ENCODE data around the gene CCDC127.
"Not testable (repeated sequence)": the region's sequence is repeated elsewhere in the genome, so short reads cannot be mapped to it uniquely, and the experiment has no call there.

Gene CCDC127

DNA sequence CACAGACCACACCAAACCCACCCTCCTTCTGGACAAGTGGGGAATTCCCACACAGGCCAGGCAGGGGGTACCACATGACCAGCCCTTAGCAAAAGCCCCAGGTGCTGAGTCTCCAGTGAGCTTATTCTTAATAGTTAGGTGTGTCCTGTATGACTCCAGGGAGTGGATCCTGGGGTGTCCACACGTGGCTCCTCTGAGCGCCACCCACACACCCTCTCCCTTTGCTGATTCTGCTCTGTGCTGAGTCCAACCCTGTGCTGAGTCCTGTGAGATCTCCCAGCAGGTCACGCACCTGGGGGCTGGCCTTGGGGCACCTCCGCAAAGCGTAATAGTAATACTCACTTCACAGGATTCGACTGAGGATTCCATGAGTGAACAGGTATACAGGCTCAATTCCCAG is 14.0 kb downstream of the CCDC127 start:
- no peak for DNase-seq (ENCODE audit: low read depth, low spot score)

DNA sequence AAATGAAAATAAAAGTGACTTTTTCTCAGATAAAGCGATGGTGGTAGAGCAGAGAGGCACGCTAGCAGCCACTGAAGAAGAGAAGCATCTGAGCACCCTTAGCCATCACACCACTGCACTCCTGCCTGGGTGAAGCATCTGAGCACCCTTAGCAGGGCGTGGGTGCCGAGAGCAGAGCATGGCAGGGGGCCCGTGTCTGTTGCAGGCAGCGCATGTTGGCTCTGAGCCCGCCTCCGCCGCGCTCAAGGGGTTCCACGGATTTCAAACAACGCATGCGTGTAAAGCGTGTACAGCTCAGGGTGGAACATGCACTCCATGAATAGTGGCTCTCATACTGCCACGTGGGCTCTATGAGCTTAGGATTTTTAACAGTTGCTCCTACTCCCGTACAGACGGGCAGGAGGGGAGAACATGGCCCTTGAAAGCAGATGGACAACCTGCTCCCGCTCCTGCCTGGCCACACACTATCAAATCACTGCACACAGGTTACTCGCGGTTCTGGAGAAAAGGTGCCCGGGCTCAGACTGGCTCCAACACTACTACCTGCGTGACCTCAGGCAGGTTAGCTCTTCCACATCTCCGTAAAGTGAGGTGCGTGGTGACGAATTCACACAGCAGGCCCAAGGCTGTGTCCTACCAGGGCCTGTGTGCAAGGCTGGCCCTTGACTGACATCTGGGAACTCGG is 14.6 kb downstream of the CCDC127 start:
- DNase-seq (ENCODE audit: low read depth, low spot score): no peak

DNA sequence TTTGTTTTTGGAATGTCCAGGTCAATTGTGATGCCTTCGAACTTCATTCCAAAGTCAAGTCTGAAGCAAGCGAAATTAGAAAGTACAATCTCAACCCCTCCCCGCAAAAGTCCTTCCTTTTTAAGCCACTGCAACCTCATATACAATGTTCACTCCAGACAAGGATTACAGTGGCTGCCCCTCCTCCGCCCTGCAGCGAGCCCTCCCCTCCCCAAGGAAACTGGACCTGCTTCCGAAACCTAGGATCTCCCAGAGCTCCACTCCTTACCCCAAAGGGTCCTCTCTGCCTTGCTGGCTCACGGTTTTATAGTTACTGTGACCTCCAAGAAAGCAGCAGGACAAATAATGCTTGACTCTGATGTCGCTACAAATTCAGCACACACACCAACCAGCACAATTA is 16.3 kb downstream of the CCDC127 start:
- DNase-seq (ENCODE audit: low read depth, low spot score): no peak

DNA sequence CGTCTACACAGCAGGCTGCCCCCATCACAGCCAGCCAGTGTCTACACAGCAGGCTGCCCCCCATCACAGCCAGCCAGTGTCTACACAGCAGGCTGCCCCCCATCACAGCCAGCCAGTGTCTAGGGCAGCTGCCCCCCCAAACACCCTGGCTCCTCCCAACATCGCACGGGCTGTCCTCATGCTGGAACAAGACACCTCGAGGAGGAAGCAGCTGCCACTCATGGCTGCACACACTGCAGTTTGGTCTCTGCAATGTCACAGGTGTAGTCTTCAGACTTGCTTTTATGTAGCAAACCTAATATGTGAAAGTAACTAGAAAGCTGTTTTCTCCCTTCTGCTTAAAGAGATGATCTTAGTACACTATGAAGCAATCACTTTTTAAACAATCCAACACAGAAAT is 17.0 kb downstream of the CCDC127 start:
- DNase-seq (ENCODE audit: low read depth, low spot score): no peak

DNA sequence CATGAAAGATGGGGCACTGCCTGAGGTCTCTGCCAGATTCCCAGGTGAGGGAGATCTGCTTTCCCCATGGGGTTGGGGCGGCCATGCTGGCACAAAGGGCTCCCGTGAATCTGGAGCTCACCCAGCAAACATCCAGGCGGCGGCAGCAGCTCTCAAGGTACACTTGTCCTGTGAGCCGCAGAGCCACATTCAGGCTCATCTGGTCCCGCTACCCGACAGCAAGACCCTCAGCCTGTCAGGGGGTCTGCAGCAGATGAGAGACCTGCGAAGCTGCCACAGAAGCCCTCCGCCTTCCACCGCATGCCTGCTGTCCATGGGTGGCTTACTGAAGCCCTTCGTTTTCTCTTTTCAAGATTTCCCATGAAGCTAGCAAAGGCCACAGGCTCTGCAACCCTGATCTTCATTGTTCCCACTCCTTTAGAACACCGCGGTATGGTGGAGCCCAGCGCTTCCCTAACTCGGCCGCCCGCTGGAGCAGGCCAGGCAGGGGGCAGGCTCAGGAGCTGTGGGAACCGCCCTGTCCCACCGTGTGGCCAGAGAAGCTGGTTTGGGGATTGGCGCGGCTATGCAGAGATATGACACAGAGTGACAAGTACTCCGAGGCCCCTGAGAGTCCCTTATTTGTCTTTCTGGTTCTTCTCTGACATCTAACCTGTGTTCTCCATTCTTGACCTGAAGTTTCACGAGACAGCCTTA is 17.9 kb downstream of the CCDC127 start:
- DNase-seq (ENCODE audit: low read depth, low spot score): no peak

DNA sequence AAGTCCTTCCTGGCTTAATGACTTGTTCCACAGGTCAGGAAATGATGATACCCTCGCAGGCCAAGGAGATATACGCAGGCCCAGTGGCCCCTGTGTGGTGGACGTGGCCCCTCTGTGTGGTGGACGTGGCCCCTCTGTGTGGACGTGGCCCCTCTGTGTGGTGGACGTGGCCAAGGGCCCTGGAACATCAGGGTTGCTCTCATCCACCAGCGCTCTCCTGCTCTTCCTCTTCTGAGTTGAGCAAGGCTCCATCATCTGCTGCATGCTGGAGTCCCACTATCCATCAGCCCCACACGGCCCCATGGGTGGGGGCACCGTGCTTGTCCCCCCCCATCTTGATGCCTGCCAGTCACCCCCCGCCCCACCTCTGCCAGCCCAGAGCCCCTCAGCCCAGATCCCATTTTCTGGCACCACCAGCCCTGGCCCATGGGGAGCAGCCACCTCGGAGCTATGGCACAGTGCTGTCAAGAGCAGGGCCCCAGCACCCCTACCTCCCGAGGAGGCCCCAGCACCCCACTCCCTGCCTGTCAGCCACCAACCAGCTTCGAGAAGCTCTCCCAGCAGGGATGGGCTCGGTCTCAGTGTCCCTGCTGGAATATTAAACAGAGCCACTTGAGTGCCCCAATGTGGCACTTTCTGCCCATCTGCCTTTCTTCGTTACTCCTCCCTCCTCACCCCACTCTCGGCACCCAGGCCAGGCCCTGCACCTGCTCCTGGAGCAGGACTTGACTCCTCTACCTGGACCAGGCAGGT is 18.6 kb downstream of the CCDC127 start:
- no peak for DNase-seq (ENCODE audit: low read depth, low spot score)

DNA sequence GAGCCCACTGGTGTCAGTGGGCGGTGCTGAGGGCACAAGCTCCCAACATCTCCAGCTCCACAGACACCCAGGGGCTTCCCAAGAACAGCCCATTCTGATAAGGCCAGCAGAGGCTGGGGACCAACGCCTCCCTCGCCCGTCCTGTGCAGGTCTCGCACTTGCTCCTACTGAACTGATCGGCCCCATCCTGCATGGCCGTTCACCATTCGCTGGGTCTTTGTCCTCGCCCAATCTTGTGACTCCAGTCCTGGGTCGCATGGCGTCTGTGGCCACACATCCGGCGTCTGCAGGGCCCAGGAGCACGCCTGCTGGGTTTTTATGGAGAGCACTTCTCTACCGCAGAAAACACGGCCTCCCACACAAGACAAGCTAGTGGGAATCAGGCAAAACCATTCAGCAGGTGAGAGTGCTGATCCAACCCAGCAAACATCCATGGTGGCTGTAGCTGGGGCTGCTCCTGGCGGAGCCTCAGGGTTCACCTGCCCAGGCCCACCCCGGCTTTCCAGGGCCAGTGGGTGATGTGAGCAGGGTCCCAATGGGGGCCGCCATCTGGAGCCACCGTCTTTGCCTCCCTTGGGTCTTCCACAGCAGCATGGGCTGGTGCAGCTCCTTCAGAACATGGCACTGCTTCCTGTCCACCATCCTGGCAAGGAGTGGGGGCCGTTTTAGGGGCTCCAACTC is 19.3 kb downstream of the CCDC127 start:
- DNase-seq (ENCODE audit: low read depth, low spot score): no peak

DNA sequence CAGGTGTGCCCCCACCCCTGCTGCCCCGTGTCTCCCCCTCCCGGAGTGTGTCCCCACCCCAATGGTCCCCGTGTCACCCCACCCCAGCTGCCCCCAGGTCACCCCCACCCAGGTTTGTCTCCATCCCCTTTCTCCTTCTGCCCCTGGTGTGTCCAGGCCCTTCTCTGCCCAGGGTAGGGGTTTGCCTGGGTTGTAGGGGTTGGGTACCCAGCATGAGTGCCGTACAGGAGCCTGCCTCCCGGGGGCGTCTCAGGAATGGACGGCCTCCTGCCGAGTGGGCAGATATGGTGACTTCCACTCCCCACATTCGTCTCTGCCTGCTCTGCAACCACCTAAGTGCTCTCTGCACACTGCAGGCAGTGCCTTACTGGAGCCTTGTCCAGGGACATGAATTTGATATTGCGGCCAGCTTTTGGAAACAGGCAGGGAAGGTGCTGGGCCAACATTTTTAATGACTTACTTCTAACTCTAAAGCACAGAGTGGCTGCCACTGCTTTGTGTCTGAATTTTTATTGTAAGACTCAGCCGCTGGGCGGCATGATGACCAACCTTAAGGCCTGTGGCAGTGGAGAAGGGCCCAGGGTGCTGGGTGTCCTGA is 20.0 kb downstream of the CCDC127 start:
- no peak for DNase-seq (ENCODE audit: low read depth, low spot score)

DNA sequence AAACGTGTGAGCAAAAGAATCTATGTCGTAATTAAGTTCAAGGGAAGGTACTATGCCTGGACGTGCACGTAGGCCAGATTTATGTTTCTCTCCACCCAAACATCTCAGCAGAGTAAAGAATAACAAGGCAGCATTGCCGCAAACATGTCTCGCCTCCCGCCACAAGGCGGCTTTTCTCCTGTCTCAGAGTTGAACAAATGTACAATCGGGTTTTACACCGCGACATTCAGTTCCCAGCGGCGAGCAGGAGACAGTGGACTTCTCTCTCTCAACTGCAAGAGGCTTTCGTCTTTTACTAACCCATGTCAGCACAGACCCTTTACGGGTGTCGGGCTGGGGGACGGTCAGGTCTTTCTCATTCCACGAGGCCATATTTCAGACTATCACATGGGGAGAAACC is 20.9 kb downstream of the CCDC127 start:
- not testable (repeated sequence) for DNase-seq (ENCODE audit: low read depth, low spot score)

DNA sequence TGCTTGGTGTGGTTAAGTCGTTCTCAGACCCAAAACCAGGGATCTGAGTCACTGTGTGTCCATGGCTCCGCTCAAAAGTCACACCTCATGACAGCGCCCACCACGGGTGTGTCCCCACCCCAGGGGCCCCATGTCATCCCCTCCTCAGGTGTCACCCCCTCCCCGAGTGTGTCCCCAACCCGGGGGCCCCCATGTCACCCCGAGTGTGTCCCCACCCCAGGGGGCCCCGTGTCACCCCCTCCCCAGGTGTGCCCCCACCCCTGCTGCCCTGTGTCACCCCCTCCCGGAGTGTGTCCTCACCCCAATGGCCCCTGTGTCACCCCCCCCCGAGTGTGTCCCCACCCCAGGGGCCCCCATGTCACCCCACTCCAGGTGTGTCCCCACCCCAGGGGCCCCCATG is 21.6 kb downstream of the CCDC127 start:
- no peak for DNase-seq (ENCODE audit: low read depth, low spot score)

DNA sequence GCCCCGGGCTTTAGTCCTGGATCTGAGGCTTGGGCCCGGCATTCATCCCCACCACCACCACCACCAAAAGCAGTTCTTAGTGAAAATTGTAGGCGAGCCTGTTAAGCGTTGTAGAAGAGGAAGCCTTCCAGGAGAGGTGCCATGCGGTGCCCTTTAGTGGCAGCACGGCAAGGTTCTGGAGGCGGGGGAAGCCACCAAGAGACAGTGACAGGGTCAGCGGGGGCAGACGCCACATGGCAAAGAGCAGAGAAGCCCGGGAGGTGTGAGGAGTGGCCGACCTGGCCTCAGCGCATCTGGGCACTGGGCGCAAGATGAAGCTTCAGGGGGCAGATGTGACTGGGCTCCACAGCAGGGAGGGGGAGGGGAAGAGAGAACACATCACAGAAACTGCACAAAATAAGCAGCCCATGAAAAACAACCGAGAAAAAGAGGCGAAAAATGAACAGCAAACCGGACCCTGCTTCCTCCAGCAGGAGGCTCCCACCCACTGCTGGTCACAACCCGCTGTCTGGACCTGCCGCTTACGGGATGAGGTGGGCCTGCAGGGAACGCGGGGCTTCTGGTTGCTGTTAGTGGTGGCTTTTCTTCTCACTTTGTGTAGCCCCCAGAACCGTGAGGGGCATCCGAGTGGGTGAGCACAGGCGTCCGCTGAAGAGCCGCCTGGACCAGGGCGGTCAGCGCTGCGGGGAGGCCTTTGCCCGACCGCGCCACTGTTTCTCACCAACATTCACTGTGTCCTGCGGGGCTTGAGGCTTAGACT is 22.4 kb downstream of the CCDC127 start:
- no peak for DNase-seq (ENCODE audit: low read depth, low spot score)

DNA sequence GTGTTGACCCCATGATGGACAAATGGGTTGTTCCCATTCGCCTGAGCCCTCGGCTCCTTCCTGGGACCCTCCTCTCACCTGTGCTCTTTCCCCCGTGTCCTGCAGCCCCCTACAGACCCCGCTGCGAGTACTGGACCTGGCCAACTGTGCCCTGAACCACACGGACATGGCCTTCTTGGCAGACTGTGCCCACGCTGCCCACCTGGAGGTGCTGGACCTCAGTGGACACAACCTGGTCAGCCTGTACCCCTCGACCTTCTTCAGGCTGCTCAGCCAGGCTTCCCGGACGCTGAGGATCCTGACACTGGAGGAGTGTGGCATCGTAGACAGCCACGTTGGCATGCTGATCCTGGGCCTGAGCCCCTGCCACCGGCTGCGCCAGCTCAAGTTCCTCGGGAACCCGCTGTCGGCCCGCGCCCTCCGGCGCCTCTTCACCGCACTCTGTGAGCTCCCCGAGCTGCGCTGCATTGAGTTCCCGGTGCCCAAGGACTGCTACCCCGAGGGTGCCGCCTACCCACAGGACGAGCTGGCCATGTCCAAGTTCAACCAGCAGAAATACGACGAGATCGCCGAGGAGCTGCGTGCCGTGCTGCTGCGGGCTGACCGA is 23.2 kb downstream of the CCDC127 start:
- DNase-seq (ENCODE audit: low read depth, low spot score): no peak

DNA sequence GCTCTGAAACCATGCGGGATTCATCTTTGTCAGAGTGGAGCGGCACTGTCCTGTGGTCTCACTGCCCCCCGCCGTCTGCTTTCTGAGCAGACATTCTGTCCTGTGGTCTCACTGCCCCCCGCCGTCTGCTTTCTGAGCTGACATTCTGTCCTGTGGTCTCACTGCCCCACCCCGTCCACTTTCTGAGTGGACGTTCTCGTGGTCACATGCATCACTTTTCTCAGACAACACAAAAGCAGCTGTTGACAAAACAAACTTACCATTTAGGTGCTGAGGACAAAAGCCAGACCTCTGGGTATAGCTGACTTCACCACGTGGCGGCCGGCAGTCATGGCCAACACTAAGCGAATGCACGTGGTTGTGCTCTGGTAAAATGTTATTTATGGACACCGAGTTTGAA is 23.9 kb downstream of the CCDC127 start:
- DNase-seq (ENCODE audit: low read depth, low spot score): no peak

DNA sequence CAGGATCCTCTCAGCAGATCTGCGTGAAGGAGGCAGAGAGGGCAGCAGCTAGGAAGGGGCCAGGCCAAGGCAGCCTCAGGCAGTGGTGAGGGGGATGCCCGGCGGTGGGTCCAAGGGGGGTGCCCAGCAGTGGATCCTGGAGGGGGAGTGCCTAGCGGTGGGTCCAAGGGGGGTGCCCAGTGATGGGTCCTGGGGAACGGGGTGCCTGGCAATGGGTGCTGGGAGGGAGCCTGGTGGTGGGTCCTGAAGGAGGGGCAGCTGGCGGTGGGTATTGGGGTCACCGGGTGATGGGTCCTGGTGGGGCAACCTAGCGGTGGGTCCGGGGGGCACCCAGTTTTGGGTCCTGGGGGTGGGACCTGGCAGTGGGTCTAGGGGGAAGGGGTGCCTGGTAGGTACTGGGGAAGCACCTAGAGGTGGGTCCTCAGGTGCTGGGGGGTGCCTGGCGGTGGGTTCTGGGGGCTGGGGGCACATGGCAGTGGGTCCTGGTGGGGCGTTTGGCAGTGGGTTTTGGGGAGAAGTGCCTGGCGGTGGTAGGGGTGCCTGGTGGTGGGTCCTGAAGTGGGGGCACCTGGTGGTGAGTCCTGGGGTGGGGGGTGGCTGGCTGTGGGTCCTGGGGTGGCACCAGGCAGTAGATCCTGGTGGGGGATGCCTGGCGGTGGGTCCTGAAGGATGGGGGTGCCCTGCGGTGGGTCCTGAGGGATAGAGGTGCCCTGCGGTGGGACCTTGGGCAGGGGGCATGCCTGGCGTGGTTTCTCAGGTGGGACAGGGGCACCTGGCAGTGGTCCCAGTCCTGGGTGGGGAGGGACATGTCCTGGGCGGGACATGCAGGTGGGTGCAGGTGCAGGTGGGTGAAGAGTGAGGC is 24.8 kb downstream of the CCDC127 start:
- DNase-seq (ENCODE audit: low read depth, low spot score): no peak

DNA sequence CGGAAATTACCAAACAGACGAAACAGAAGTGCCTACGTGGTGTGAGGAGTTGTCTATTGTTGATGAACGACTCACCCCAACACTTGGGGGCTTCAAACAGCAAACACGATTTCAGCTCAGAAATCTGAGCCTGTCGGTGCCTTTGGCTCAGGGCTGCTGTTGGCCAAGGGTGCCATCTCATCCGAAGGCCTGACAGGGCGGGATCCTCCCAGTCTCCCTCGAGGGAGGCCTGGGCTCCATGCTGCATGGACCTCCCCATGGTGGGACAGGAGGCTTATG is 25.3 kb downstream of the CCDC127 start:
- DNase-seq (ENCODE audit: low read depth, low spot score): no peak

DNA sequence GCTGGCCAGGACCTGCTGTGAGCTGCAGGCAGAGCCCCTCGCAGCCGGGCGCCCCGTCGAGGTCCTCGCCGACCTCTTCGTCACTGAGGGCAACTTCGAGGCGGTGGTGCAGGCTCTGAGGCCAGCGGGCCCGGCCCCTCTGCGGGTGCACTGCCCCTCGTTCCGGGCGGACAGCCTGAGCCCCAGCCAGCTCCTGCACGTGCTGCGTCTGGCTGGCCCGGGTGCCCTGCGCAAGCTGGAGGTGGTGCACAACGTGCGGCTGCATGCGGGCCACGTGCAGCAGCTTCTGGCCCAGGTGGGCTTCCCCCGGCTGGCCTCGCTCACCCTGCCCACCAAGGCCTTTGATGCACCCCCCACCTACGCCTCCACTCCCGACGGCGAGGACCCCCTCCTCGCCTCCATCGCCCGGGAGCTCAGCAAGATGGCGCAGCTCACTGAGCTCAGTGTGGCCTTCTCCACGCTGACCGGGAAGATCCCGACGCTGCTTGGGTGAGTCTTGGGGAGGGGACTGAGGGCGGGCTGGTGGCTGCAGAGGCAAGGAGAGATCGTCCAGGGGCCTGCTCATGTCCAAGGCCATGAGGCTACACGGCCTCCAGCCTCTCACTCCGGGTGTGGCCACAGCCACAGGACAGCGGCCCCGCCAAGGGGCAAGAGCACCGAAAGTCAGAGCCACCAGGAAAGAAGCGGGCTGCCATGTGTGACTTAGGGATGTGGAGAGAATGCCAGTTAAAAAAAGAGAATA is 25.8 kb downstream of the CCDC127 start:
- DNase-seq (ENCODE audit: low read depth, low spot score): no peak

DNA sequence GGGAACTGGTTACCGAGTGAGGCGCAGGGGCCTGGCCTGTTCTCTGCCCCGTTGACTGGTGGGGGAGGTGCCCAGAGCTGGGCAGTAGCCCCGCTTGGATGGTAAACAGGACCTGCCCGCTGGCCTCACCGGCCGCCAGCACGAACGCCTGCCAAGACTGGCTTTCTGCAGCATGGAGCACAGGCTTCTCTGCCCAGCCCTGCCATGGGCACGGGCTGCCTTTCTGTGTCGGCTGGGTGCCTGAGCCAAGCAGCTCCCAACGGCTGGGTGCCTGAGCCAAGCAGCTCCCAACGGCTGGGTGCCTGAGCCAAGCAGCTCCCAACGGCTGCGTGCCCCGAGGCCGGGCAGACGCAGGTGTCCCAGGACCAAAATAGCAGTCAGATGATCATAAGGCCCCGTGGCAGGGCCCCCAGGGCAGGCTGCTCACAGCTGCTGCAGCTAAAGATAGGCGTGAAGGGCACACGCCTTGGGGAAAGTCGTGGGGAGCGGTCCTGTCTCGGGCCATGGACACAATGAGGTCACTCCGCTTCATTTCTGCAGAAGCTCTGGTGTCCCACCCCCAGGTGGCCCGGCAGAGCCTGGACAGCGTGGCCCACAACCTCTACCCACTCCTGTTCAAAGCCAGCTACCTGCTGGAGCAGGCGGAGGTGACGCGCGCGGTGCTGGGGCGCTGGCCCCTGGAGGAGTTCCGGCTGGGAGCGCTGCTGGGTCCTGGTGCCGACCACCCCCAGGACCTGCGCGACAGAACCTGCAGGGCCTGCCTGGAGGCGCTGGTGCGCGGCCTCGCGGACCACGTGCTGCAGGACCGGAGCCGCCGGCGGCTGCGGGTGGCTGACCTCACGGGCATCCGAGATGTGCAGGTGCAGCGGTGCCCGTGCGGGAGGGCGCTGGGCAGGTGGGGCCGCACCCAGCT is 26.7 kb downstream of the CCDC127 start, which contains the start of gene LRRC14B:
Gene LRRC14B, plus strand, starts transcription at position 460 of the 913 bp plus-strand sequence. Its CDS starts 44 bp downstream, at position 504.
- DNase-seq (ENCODE audit: low read depth, low spot score): no peak

All from iPS DF 19.7 (cell line).